Ovary (tissue), 9 donors: ENCODE data around the gene ITGAD. TPM values are rescaled to one million over a fixed set of nuclear protein-coding genes. Genes with fewer than 3 reads are reported as not detected.
A peak's percentile ranks its signal among the peaks of the same experiment; 100 is the strongest.

ENCODE experiments used
- DNase-seq, 5 donors: peaks; one replicate each; pipeline ENCODE4 v3.0.0-alpha.2; 2019 to 2020
- H3K27ac ChIP-seq, 2 donors: fragments of 200-600 bp; one replicate each; pipeline versions ENCODE4 v1.5.1 to v1.8.0; 2019 to 2022
- H3K27me3 ChIP-seq: fragments of 200-600 bp; one replicate; pipeline ENCODE4 v1.8.0; 2022
- H3K36me3 ChIP-seq: fragments of 200-600 bp; sonication (generic); one replicate; pipeline ENCODE4 v1.5.1; 2019
- H3K4me1 ChIP-seq: one replicate; pipeline ENCODE4 v1.8.1; 2013; ENCODE audit warnings: mild to moderate bottlenecking, moderate library complexity; ENCODE audit not compliant: insufficient read depth
- H3K4me3 ChIP-seq: fragments of 200-600 bp; sonication (generic); one replicate; pipeline ENCODE4 v1.5.1; 2017
- H3K9me3 ChIP-seq, 2 donors: fragments of 200-600 bp in 1 of 2; sonication (generic) in 1 of 2; one replicate each; pipeline versions ENCODE4 v1.5.1 to v1.8.1; 2013 to 2019; ENCODE audit warnings: mild to moderate bottlenecking in 1 of 2, moderate library complexity in 1 of 2
- CTCF ChIP-seq, 3 donors: fragments of 450-650 bp in 2 of 3; fragments of 200-600 bp in 1 of 3; IDR thresholded peaks; one replicate each; pipeline versions ENCODE4 v1.5.1 to v1.8.0; 2016 to 2022; ENCODE audit warnings: antibody characterized with exemption in 3 of 3, mild to moderate bottlenecking in 1 of 3
- EP300 ChIP-seq: sonication (generic); formaldehyde crosslinking; IDR thresholded peaks from one replicate; pipeline ENCODE4 v1.6.1; 2017; ENCODE audit warnings: antibody characterized with exemption
- POLR2A ChIP-seq: fragments of 450-650 bp; IDR thresholded peaks from one replicate; pipeline ENCODE4 v1.6.1; 2017; ENCODE audit warnings: antibody characterized with exemption, mild to moderate bottlenecking, moderate library complexity
- WGBS, 3 donors: extraction: QIAGEN DNeasy Blood & Tissue Kit in 1 of 3; methylation state at CpG; one replicate each; pipeline versions ENCODE4 v1.1.5 to v1.1.7; 2013 to 2017; 5-methylcytosine and 5-hydroxymethylcytosine counted together
- intact Hi-C, 4 donors: fragments of 100-400 bp; cut with DNase I; formaldehyde crosslinking; loops; one replicate each; pipeline versions ENCODE4 v1.11.0 to v1.15.1; 2022 to 2023
- polyA plus RNA-seq, 2 donors: library from polyadenylated mRNA; stranded (reverse); fragments of 200-250 nt in 1 of 2; fragments of 350-450 nt in 1 of 2; fragmentation: Illumina TruSeq in 1 of 2; extraction: RNeasy Lipid Tissue Mini Kit (QIAGEN cat#74804) in 1 of 2; gene quantifications; one replicate each; pipeline ENCODE4 v1.2.3, GENCODE V29; 2013 to 2014
- total RNA-seq, 7 donors: library from RNA; depleted of rRNA in 2 of 7; stranded (reverse); fragments of >200 nt in 2 of 7; fragmentation: NEBNext Ultra II Directional in 3 of 7; extraction: Animal tissue kit (Norgen Biotek cat#: 25700) in 3 of 7; gene quantifications; one replicate each; pipeline versions ENCODE4 v1.1.0 to v1.2.4, GENCODE V29; 2016 to 2023
- donor health status: DM: no; HTN: no; CAD: no; lungs with moderate emphysema.
- donor health status: DM: no; HTN: no; CAD: no.
- donor health status: Bipolar disorder and iron deficiency.
- donor health status: DM: yes; HTN: yes; CAD: no.
- donor health status: DM: no; HTN: no; CAD: no.
- donor health status: DM: yes; HTN: yes; CAD: no.

Gene ITGAD
- total and polyA plus RNA-seq, 9 donors, result 0.05 to 2.7 (median 0.13) TPM; not detected in 5

GRCh38 chr16:31461921-31462804, 69.0 kb downstream of the ITGAD start:
- no peaks in the 10 kb centered on the region for H3K36me3 ChIP-seq
- intact Hi-C loops, result loop anchor here in 1 of 4 donors (2.0 kb wide), 1 partner anchor 47 kb away; the partner anchor contains the start of gene RUSF1

GRCh38 chr16:31464348-31464769, 71.2 kb downstream of the ITGAD start:
- no peaks in the 10 kb centered on the region for H3K9me3 ChIP-seq
- H3K4me3 ChIP-seq, result no peak overlapping the region
- TF ChIP-seq CTCF (IDR thresholded peaks at IDR 0.05), result no peak
- no peak for TF ChIP-seq EP300
- no peak for TF ChIP-seq POLR2A
- WGBS, 3 donors, result 90 to 94% (median 91%) methylated on average over 35 to 36 of the region's 36 CpGs
- H3K36me3 ChIP-seq, result no peaks in the 10 kb centered on the region
- H3K4me1 ChIP-seq, result peaks cover 2% of the 10 kb centered on the region
- H3K27me3 ChIP-seq, result no peaks in the 10 kb centered on the region
- H3K27ac ChIP-seq, result no peak overlapping the region
- DNase-seq, result peak in 2 of 5 donors; percentile 33 to 38
- intact Hi-C loops, result no loop called here

More at GRCh38 chr16:31461921-31462804, 69.0 kb downstream of the ITGAD start:
- no peak overlapping the region for H3K27ac ChIP-seq
- WGBS, 3 donors, result 86 to 91% (median 89%) methylated on average over 34 to 35 of the region's 35 CpGs
- no peak for TF ChIP-seq CTCF (IDR thresholded peaks at IDR 0.05)
- TF ChIP-seq EP300, result no peak
- TF ChIP-seq POLR2A, result no peak
- peaks cover 9% of the 10 kb centered on the region for H3K4me1 ChIP-seq
- peak in 2 of 5 donors; percentile 42 to 50 for DNase-seq
- no peak overlapping the region for H3K4me3 ChIP-seq
- H3K9me3 ChIP-seq, result no peaks in the 10 kb centered on the region
- no peaks in the 10 kb centered on the region for H3K27me3 ChIP-seq

DNA sequence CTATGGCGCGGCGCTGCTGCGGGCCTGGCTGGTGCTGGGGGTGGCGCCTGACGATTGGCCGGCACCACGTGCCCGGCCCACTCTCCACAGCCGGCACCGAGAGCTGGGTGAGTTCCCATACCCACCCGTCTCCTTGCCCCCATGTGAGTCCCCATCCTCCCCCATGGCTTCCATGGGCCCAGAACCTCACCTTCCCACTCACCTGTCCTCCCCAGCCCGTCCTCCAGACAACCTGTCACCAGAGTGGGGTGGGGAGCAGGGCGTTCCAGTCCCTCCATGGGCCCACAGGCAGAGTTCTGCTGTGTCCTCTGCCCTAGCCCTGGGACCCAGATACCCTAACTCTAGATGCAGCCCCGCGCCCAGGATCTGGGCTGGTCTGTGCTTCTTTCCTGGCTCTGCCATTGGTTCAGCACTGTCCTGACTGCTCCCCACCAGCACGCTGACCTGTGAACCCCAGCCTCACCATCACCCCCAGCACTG, 71.7 kb downstream of the ITGAD start:
- DNase-seq, result peak in 1 of 5 donors; percentile 20
- no peak for TF ChIP-seq POLR2A
- TF ChIP-seq EP300, result no peak
- TF ChIP-seq CTCF (IDR thresholded peaks at IDR 0.05), result no peak
- Histone ChIP-seq H3K27ac (no peak overlapping the region), H3K27me3 (no peaks in the 10 kb centered on the region), H3K4me3 (no peak overlapping the region), H3K36me3 (no peaks in the 10 kb centered on the region), H3K4me1 (peaks cover 2% of the 10 kb centered on the region), H3K9me3 (no peaks in the 10 kb centered on the region)
- intact Hi-C loops, result no loop called here
- WGBS, 3 donors, result 86 to 94% (median 89%) methylated on average over 17 of the region's 17 CpGs

- H3K4me3 ChIP-seq, result no peak overlapping the region
- 89 to 93% (median 91%) methylated on average over 20 of the region's 20 CpGs for WGBS, 3 donors
Measured at GRCh38 chr16:31465788-31466370, 72.7 kb downstream of the ITGAD start.

More at GRCh38 chr16:31465788-31466370, 72.7 kb downstream of the ITGAD start:
- DNase-seq, result peak in 2 of 5 donors; percentile 18 to 32
- Histone ChIP-seq H3K27me3 (no peaks in the 10 kb centered on the region), H3K9me3 (no peaks in the 10 kb centered on the region), H3K4me1 (no peaks in the 10 kb centered on the region), H3K27ac (no peak overlapping the region), H3K36me3 (no peaks in the 10 kb centered on the region)
- TF ChIP-seq POLR2A (no peak), EP300 (no peak), CTCF (IDR thresholded peaks at IDR 0.05) (no peak)
- intact Hi-C loops, result no loop called here
